KMS-11 (cell line): ENCODE results near the gene SFXN4.

ENCODE experiments used
- H2AFZ ChIP-seq: fragments of 200-600 bp; sonication (generic); 2 replicates; pipeline ENCODE4 v1.6.1; 2016; ENCODE audit warnings: antibody characterized with exemption, mixed run types, low read depth
- H3K27ac ChIP-seq: fragments of 200-600 bp; sonication (generic); 2 replicates; pipeline ENCODE4 v1.6.1; 2016; ENCODE audit warnings: mild to moderate bottlenecking, mixed run types
- H3K27me3 ChIP-seq: fragments of 200-600 bp; sonication (generic); 2 replicates; pipeline ENCODE4 v1.6.1; 2017; ENCODE audit warnings: mild to moderate bottlenecking, low read depth, mixed run types, moderate library complexity; ENCODE audit not compliant: insufficient read depth
- H3K36me3 ChIP-seq: fragments of 200-600 bp; sonication (generic); 2 replicates; pipeline ENCODE4 v1.6.1; 2017; ENCODE audit warnings: mild to moderate bottlenecking, mixed run types; ENCODE audit not compliant: insufficient read depth
- H3K4me1 ChIP-seq: fragments of 200-600 bp; sonication (generic); 2 replicates; pipeline ENCODE4 v1.6.1; 2016; ENCODE audit warnings: mild to moderate bottlenecking, low read depth, mixed run types; ENCODE audit not compliant: poor library complexity, severe bottlenecking
- H3K4me2 ChIP-seq: fragments of 200-600 bp; sonication (generic); 2 replicates; pipeline ENCODE4 v1.7.0; 2016; ENCODE audit warnings: mild to moderate bottlenecking, mixed run types
- H3K4me3 ChIP-seq: fragments of 200-600 bp; sonication (generic); IDR thresholded peaks from 2 replicates; pipeline ENCODE4 v1.6.1; 2017; ENCODE audit warnings: low read depth, low read length, mixed read lengths; ENCODE audit not compliant: insufficient read depth
- H3K79me2 ChIP-seq: fragments of 200-600 bp; sonication (generic); 2 replicates; pipeline ENCODE4 v1.6.1; 2016; ENCODE audit warnings: low read depth, mixed run types; ENCODE audit not compliant: insufficient read depth
- H3K9ac ChIP-seq: fragments of 200-600 bp; sonication (generic); 2 replicates; pipeline ENCODE4 v1.6.1; 2016; ENCODE audit warnings: mild to moderate bottlenecking, mixed run types
- H4K20me1 ChIP-seq: fragments of 200-600 bp; sonication (generic); 2 replicates; pipeline ENCODE4 v1.6.1; 2016; ENCODE audit warnings: mild to moderate bottlenecking, mixed run types; ENCODE audit not compliant: insufficient read depth
- CTCF ChIP-seq: fragments of 200-600 bp; sonication (generic); conservative IDR thresholded peaks from 2 replicates; pipeline ENCODE4 v1.6.1; 2017; ENCODE audit warnings: low read depth, mild to moderate bottlenecking, antibody characterized with exemption, low read length, moderate library complexity, mixed read lengths

The SFXN4 gene

GRCh38 chr10:119131512-119132240 lies 33.8 kb downstream of the SFXN4 start:
- Histone ChIP-seq H3K27me3 (no peaks in the 10 kb centered on the region), H3K4me3 (no peak overlapping the region), H3K36me3 (peaks cover 7% of the 10 kb centered on the region; the same call in 1 of the 2 replicates), H3K79me2 (no peaks in the 10 kb centered on the region), H4K20me1 (no peaks in the 10 kb centered on the region), H2AFZ (no peak overlapping the region), H3K27ac (peak overlapping the region; percentile 64), H3K4me1 (peaks cover 40% of the 10 kb centered on the region), H3K9ac (peak overlapping the region; percentile 35; the same call in 1 of the 2 replicates), H3K4me2 (peak overlapping the region; percentile 30; the same call in 1 of the 2 replicates)
- no peak for TF ChIP-seq CTCF

GRCh38 chr10:119129721-119130120 lies 35.8 kb downstream of the SFXN4 start:
- Histone ChIP-seq H3K4me2 (no peak overlapping the region), H2AFZ (no peak overlapping the region), H3K27ac (no peak overlapping the region), H3K4me3 (no peak overlapping the region), H3K9ac (no peak overlapping the region), H3K27me3 (no peaks in the 10 kb centered on the region), H4K20me1 (no peaks in the 10 kb centered on the region), H3K79me2 (no peaks in the 10 kb centered on the region), H3K4me1 (peaks cover 40% of the 10 kb centered on the region), H3K36me3 (peaks cover 11% of the 10 kb centered on the region; the same call in 1 of the 2 replicates)
- TF ChIP-seq CTCF: no peak

- peaks cover 4% of the 10 kb centered on the region; the same call in 1 of the 2 replicates for H3K36me3 ChIP-seq
- no peaks in the 10 kb centered on the region for H4K20me1 ChIP-seq
- no peak overlapping the region for H3K4me2 ChIP-seq
- TF ChIP-seq CTCF: no peak
- H3K79me2 ChIP-seq: peaks cover 4% of the 10 kb centered on the region; the same call in 1 of the 2 replicates
- H3K27me3 ChIP-seq: no peaks in the 10 kb centered on the region
- no peak overlapping the region for H3K27ac ChIP-seq
- no peak overlapping the region for H3K9ac ChIP-seq
- H3K4me1 ChIP-seq: peaks cover 34% of the 10 kb centered on the region
- no peak overlapping the region for H3K4me3 ChIP-seq
- no peak overlapping the region for H2AFZ ChIP-seq
Observed at GRCh38 chr10:119125942-119126341, 39.6 kb downstream of the SFXN4 start.

- H3K4me3 ChIP-seq: no peak overlapping the region
- peak overlapping the region; percentile 89 for H3K9ac ChIP-seq
- peaks cover 2% of the 10 kb centered on the region; the same call in 1 of the 2 replicates for H3K36me3 ChIP-seq
- no peak overlapping the region for H2AFZ ChIP-seq
- H3K79me2 ChIP-seq: peaks cover 4% of the 10 kb centered on the region; the same call in 1 of the 2 replicates
- H4K20me1 ChIP-seq: no peaks in the 10 kb centered on the region
- H3K4me2 ChIP-seq: peak overlapping the region; percentile 98
- H3K27me3 ChIP-seq: no peaks in the 10 kb centered on the region
- H3K27ac ChIP-seq: peak overlapping the region; percentile 100
- H3K4me1 ChIP-seq: peaks cover 74% of the 10 kb centered on the region
- no peak for TF ChIP-seq CTCF
Observed at GRCh38 chr10:119120875-119121274, 44.6 kb downstream of the SFXN4 start.
